OCI-LY7 (cell line): ENCODE results near the gene ADAMTS2. TPM values are rescaled to one million over a fixed set of nuclear protein-coding genes. Genes with fewer than 3 reads are reported as not detected.

Experiments
- BruUV-seq: library from RNA; stranded (reverse); fragments of 400-500 nt; replicated peaks from 2 replicates; lab custom pipeline; 2021; lab: Mats Ljungman, UMichigan
- CTCF ChIA-PET: fragments of 300-600 bp; sonication (Branson Sonifier 250); formaldehyde crosslinking; loops from one replicate; lab custom pipeline; 2022; ENCODE audit warnings: antibody characterized with exemption; ENCODE audit not compliant: unreplicated experiment; lab: Charles Lee
- POLR2A ChIA-PET: fragments of 300-600 bp; sonication (Branson Sonifier 250); formaldehyde crosslinking; loops from one replicate; lab custom pipeline; 2022; ENCODE audit warnings: antibody characterized with exemption; lab: Charles Lee
- DNase-seq: peaks from one replicate; pipeline ENCODE4 v3.0.0-alpha.2; 2015; ENCODE audit warnings: low spot score
- H2AFZ ChIP-seq: fragments of 200-600 bp; sonication (generic), shearing (Covaris generic); 2 replicates; pipeline ENCODE4 v1.6.1; 2014; ENCODE audit warnings: mild to moderate bottlenecking, antibody characterized with exemption, low read length, moderate library complexity
- H3K27ac ChIP-seq: fragments of 200-600 bp; sonication (generic); 2 replicates; pipeline ENCODE4 v1.5.1; 2014; ENCODE audit warnings: mixed run types, low read depth, mild to moderate bottlenecking, moderate library complexity, low read length, inconsistent platforms; ENCODE audit not compliant: poor library complexity, severe bottlenecking
- H3K36me3 ChIP-seq: fragments of 200-600 bp; sonication (generic); 2 replicates; pipeline ENCODE4 v1.6.1; 2014; ENCODE audit warnings: mild to moderate bottlenecking, antibody characterized with exemption, low read length, moderate library complexity, mixed read lengths; ENCODE audit not compliant: insufficient read depth
- H3K4me1 ChIP-seq: fragments of 200-600 bp; sonication (generic); 2 replicates; pipeline ENCODE4 v1.5.1; 2014; ENCODE audit warnings: mild to moderate bottlenecking, low read length; ENCODE audit not compliant: insufficient read depth, poor library complexity, severe bottlenecking
- H3K4me2 ChIP-seq: fragments of 200-600 bp; sonication (generic); 2 replicates; pipeline ENCODE4 v1.6.1; 2014; ENCODE audit warnings: mild to moderate bottlenecking, low read length
- H3K4me3 ChIP-seq: fragments of 200-600 bp; sonication (generic); 2 replicates; pipeline ENCODE4 v1.5.1; 2014; ENCODE audit warnings: mild to moderate bottlenecking, low read depth, low read length; ENCODE audit not compliant: poor library complexity, severe bottlenecking
- H3K79me2 ChIP-seq: fragments of 200-600 bp; sonication (generic); 2 replicates; pipeline ENCODE4 v1.6.1; 2016; ENCODE audit warnings: low read depth, mild to moderate bottlenecking, low read length, moderate library complexity, mixed read lengths; ENCODE audit not compliant: insufficient read depth
- H3K9me2 ChIP-seq: fragments of 200-600 bp; sonication (generic); 2 replicates; pipeline ENCODE4 v1.6.1; 2016; ENCODE audit warnings: mild to moderate bottlenecking, low read length, mixed read lengths; ENCODE audit not compliant: insufficient read depth
- H3K9me3 ChIP-seq: fragments of 200-600 bp; sonication (generic); 2 replicates; pipeline ENCODE4 v1.6.1; 2014; ENCODE audit warnings: mild to moderate bottlenecking, mixed run types, low read length, mixed read lengths
- H4K20me1 ChIP-seq: fragments of 200-600 bp; sonication (generic); 2 replicates; pipeline ENCODE4 v1.6.1; 2014; ENCODE audit warnings: mild to moderate bottlenecking, antibody characterized with exemption, low read length, moderate library complexity, mixed read lengths; ENCODE audit not compliant: insufficient read depth
- EZH2phosphoT487 ChIP-seq: fragments of 200-600 bp; sonication (generic); IDR thresholded peaks from 2 replicates; pipeline ENCODE4 v1.6.1; 2018; ENCODE audit warnings: low read depth, borderline replicate concordance, mild to moderate bottlenecking, mixed run types, antibody characterized with exemption, low read length, moderate library complexity, mixed read lengths
- intact Hi-C: fragments of 100-400 bp; cut with micrococcal nuclease; formaldehyde crosslinking; loops from one replicate; pipeline ENCODE4 v1.10.0; 2022; ENCODE audit not compliant: unreplicated experiment
- total RNA-seq, 2 experiments: library from RNA; depleted of rRNA in 1 of 2; stranded (reverse); fragments of >200 nt in 1 of 2; shearing (Covaris generic) in 1 of 2; gene quantifications; 2 replicates each; pipeline ENCODE4 v1.2.3, GENCODE V29; 2014 to 2022
- TF ChIP-seq, protein P1 (sequence below): fragments of 200-600 bp; sonication (generic); conservative IDR thresholded peaks from 2 replicates; pipeline ENCODE4 v1.5.1; 2014; ENCODE audit warnings: mild to moderate bottlenecking, antibody characterized with exemption, low read length, moderate library complexity, mixed read lengths

Gene ADAMTS2
- total RNA-seq, 2 experiments from 2014 or later = not detected

DNA sequence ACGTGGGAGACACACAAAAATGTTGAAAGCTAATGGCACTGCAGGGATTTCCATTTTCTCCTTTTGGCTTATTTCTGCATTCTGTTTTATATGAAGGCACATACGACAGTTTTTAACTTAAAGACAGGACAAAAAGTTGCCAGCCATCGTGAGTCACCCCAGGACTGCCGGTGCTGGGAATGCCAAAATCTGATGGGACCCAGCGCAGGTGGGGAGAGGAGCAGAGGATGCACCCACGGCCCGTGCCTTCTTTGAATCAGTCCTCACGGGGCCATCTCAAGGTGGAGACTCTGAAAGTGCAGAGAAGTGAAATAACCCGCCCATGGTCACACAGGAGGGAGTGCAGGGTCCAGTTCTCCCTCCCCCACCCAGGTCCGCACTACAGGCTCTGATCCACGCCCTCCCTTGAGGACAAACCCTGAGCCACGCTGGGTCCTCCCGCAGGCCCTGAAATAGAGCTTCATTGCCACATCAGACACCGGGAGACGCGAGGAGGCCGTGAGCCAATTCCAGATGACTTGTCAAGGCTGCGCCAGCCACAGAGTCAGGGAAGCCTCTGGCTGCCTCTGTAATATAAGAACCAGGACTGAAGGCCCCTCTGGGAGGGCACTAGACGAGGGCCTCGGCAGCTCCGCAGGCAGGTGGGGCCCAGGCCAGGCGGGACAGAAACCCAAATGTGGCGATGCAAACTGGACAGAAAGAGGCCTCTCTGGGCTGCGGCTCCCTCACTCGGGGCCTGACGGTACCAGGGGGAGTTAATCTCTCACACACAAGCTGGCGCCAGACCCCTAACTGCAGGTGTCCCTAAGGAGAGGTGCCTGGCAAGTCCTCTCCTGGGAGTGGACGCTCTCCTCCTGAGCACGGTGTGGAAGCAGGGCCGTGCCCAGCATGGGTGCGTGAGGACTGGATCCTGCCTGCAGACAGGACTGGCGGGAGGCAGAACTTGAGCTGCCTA lies 22.9 kb downstream of the ADAMTS2 start:
- TF ChIP-seq, protein P1, sequence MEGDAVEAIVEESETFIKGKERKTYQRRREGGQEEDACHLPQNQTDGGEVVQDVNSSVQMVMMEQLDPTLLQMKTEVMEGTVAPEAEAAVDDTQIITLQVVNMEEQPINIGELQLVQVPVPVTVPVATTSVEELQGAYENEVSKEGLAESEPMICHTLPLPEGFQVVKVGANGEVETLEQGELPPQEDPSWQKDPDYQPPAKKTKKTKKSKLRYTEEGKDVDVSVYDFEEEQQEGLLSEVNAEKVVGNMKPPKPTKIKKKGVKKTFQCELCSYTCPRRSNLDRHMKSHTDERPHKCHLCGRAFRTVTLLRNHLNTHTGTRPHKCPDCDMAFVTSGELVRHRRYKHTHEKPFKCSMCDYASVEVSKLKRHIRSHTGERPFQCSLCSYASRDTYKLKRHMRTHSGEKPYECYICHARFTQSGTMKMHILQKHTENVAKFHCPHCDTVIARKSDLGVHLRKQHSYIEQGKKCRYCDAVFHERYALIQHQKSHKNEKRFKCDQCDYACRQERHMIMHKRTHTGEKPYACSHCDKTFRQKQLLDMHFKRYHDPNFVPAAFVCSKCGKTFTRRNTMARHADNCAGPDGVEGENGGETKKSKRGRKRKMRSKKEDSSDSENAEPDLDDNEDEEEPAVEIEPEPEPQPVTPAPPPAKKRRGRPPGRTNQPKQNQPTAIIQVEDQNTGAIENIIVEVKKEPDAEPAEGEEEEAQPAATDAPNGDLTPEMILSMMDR = no peak
- no peak for TF ChIP-seq EZH2phosphoT487
- intact Hi-C loops = no loop called here

DNA sequence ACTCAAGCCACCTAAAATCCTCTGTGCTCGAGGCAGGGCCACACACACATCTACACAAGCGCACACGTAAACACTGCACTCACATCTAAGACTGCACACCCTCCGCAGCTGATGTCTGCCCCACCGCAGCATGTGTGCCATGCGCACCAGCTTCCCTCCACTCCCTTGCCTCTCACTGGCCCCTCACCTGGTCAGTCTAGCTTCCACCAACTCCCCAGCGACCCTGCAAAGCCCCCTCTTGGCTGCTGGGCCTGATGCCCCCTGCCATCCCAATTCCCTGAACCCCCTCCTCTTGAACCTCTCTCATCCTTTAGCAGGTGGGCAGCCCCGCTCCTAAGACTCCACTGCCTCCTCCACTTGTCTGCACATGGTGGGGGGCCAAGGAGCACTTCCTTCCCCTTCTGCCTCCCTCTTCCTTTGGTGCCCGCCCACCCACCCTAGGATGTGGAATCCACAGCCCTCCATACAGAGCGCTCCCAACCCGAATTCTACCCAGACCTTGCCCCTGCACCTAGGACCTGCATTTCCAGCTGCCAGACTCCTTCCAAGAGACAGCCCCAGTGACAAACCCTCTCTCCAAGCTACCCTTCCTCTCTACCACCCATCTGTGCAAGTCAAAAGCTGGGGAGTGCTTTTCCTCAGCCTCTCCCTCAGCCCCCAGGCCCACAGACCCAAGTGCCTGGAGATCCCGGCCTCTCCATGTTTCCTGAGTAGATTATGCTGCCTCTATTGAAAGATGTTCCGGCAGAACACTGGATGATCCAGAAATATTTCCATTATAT lies 23.9 kb downstream of the ADAMTS2 start:
- H3K4me3 ChIP-seq = no peak overlapping the region
- no peaks in the 10 kb centered on the region for H3K79me2 ChIP-seq
- H2AFZ ChIP-seq = no peak overlapping the region
- no peak for DNase-seq
- ChIA-PET POLR2A (no interaction called here), CTCF (interaction anchor here (0.6 kb wide), 1 partner anchor 940 kb away, joined by 4 read pairs; no protein-coding TSS in a partner anchor)
- H3K27ac ChIP-seq = no peak overlapping the region
- intact Hi-C loops = no loop called here
- no peaks in the 10 kb centered on the region for H3K4me1 ChIP-seq
- TF ChIP-seq, protein P1 = no peak
- H3K9me3 ChIP-seq = no peaks in the 10 kb centered on the region
- no TSS peak for BruUV-seq
- H3K9me2 ChIP-seq = no peaks in the 10 kb centered on the region
- no peak overlapping the region for H3K4me2 ChIP-seq
- no peaks in the 10 kb centered on the region for H3K36me3 ChIP-seq
- H4K20me1 ChIP-seq = no peaks in the 10 kb centered on the region

More for the DNA sequence above, 22.9 kb downstream of the ADAMTS2 start:
- ChIA-PET POLR2A (no interaction called here), CTCF (interaction anchor here (0.6 kb wide), 1 partner anchor 941 kb away, joined by 4 read pairs; no protein-coding TSS in a partner anchor)
- no peaks in the 10 kb centered on the region for H3K79me2 ChIP-seq
- H4K20me1 ChIP-seq = no peaks in the 10 kb centered on the region
- no peak overlapping the region for H3K27ac ChIP-seq
- H3K9me2 ChIP-seq = no peaks in the 10 kb centered on the region
- no peak overlapping the region for H3K4me2 ChIP-seq
- H3K36me3 ChIP-seq = no peaks in the 10 kb centered on the region
- no peaks in the 10 kb centered on the region for H3K4me1 ChIP-seq
- H2AFZ ChIP-seq = no peak overlapping the region
- no TSS peak for BruUV-seq
- H3K9me3 ChIP-seq = no peaks in the 10 kb centered on the region
- DNase-seq = no peak
- H3K4me3 ChIP-seq = no peak overlapping the region
